Duodenal mucosa (tissue), 2 donors: ENCODE measurements around the gene BBX.
A peak's percentile ranks its signal among the peaks of the same experiment; 100 is the strongest.

ENCODE experiments used
- H3K27ac ChIP-seq: one replicate; pipeline ENCODE4 v1.7.0; 2013; ENCODE audit warnings: low read depth, low read length
- H3K27me3 ChIP-seq, 2 donors: one replicate each; pipeline ENCODE4 v1.7.0; 2013; ENCODE audit warnings: low read length in 2 of 2, control low read depth in 1 of 2; ENCODE audit not compliant: insufficient read depth in 2 of 2, control insufficient read depth in 1 of 2
- H3K36me3 ChIP-seq, 2 donors: one replicate each; pipeline ENCODE4 v1.7.0; 2013; ENCODE audit warnings: low read length in 2 of 2, control low read depth in 1 of 2; ENCODE audit not compliant: insufficient read depth in 2 of 2, control insufficient read depth in 1 of 2
- H3K4me1 ChIP-seq, 2 donors: one replicate each; pipeline ENCODE4 v1.7.0; 2013; ENCODE audit warnings: low read length in 2 of 2, control low read depth in 1 of 2; ENCODE audit not compliant: insufficient read depth in 2 of 2, control insufficient read depth in 1 of 2
- H3K4me3 ChIP-seq, 2 donors: one replicate each; pipeline ENCODE4 v1.7.0; 2013; ENCODE audit warnings: low read length in 2 of 2, low read depth in 1 of 2
- H3K9ac ChIP-seq, 2 donors: one replicate each; pipeline ENCODE4 v1.7.0; 2013; ENCODE audit warnings: low read length in 2 of 2, low read depth in 1 of 2
- H3K9me3 ChIP-seq, 2 donors: one replicate each; pipeline ENCODE4 v1.7.0; 2013; ENCODE audit warnings: low read length in 2 of 2, control low read depth in 1 of 2; ENCODE audit not compliant: control insufficient read depth in 1 of 2

Gene BBX

GRCh38 chr3:107798381-107798780, 275.6 kb downstream of the BBX start:
- Histone ChIP-seq H3K27me3 (no peaks in the 10 kb centered on the region), H3K9me3 (no peaks in the 10 kb centered on the region), H3K9ac (no peak overlapping the region), H3K27ac (no peak overlapping the region), H3K4me1 (peaks cover 8 to 9% of the 10 kb centered on the region in 2 donors), H3K4me3 (no peak overlapping the region), H3K36me3 (peaks cover 20 to 35% of the 10 kb centered on the region in 2 donors)

GRCh38 chr3:107800710-107801109, 277.9 kb downstream of the BBX start:
- no peak overlapping the region for H3K4me3 ChIP-seq
- no peak overlapping the region for H3K27ac ChIP-seq
- H3K9me3 ChIP-seq: no peaks in the 10 kb centered on the region
- H3K9ac ChIP-seq: no peak overlapping the region
- H3K27me3 ChIP-seq: no peaks in the 10 kb centered on the region
- peaks cover 20 to 38% of the 10 kb centered on the region in 2 donors for H3K36me3 ChIP-seq
- peaks cover 8 to 9% of the 10 kb centered on the region in 2 donors for H3K4me1 ChIP-seq

- H3K36me3 ChIP-seq: peaks cover 28 to 51% of the 10 kb centered on the region in 2 donors
- no peak overlapping the region for H3K9ac ChIP-seq
Measured at GRCh38 chr3:107803170-107803569, 280.4 kb downstream of the BBX start.

GRCh38 chr3:107806021-107806420, 283.3 kb downstream of the BBX start:
- no peak overlapping the region for H3K4me3 ChIP-seq
- H3K27me3 ChIP-seq: no peaks in the 10 kb centered on the region
- peaks cover 18 to 43% of the 10 kb centered on the region in 2 donors for H3K36me3 ChIP-seq
- no peaks in the 10 kb centered on the region for H3K9me3 ChIP-seq
- H3K4me1 ChIP-seq: peaks cover 0 to 6% of the 10 kb centered on the region in 2 donors
- H3K27ac ChIP-seq: no peak overlapping the region
- H3K9ac ChIP-seq: no peak overlapping the region

More at GRCh38 chr3:107803170-107803569, 280.4 kb downstream of the BBX start:
- Histone ChIP-seq H3K4me1 (no peaks in the 10 kb centered on the region), H3K27ac (no peak overlapping the region), H3K27me3 (no peaks in the 10 kb centered on the region), H3K4me3 (no peak overlapping the region), H3K9me3 (no peaks in the 10 kb centered on the region)

- Histone ChIP-seq H3K9ac (no peak overlapping the region), H3K27ac (no peak overlapping the region), H3K9me3 (no peaks in the 10 kb centered on the region), H3K4me3 (no peak overlapping the region), H3K27me3 (no peaks in the 10 kb centered on the region), H3K4me1 (peaks cover 0 to 6% of the 10 kb centered on the region in 2 donors), H3K36me3 (peaks cover 15 to 38% of the 10 kb centered on the region in 2 donors)
Measured at GRCh38 chr3:107806536-107806935, 283.8 kb downstream of the BBX start.

GRCh38 chr3:107810171-107811071, 287.7 kb downstream of the BBX start:
- peaks cover 0 to 6% of the 10 kb centered on the region in 2 donors for H3K4me1 ChIP-seq
- peak overlapping the region; percentile 49 to 52 for H3K4me3 ChIP-seq
- H3K9ac ChIP-seq: no peak overlapping the region

GRCh38 chr3:107813026-107813425, 290.3 kb downstream of the BBX start:
- Histone ChIP-seq H3K27me3 (no peaks in the 10 kb centered on the region), H3K9me3 (no peaks in the 10 kb centered on the region), H3K4me1 (peaks cover 0 to 6% of the 10 kb centered on the region in 2 donors), H3K27ac (no peak overlapping the region), H3K36me3 (peaks cover 0 to 3% of the 10 kb centered on the region in 2 donors), H3K9ac (no peak overlapping the region), H3K4me3 (no peak overlapping the region)

More at GRCh38 chr3:107810171-107811071, 287.7 kb downstream of the BBX start:
- H3K36me3 ChIP-seq: peaks cover 8 to 18% of the 10 kb centered on the region in 2 donors
- no peaks in the 10 kb centered on the region for H3K27me3 ChIP-seq
- H3K9me3 ChIP-seq: no peaks in the 10 kb centered on the region
- H3K27ac ChIP-seq: no peak overlapping the region

- Histone ChIP-seq H3K36me3 (no peaks in the 10 kb centered on the region), H3K4me3 (no peak overlapping the region), H3K9me3 (no peaks in the 10 kb centered on the region), H3K27me3 (peaks cover 0 to 3% of the 10 kb centered on the region in 2 donors), H3K27ac (no peak overlapping the region), H3K9ac (no peak overlapping the region), H3K4me1 (no peaks in the 10 kb centered on the region)
Measured at GRCh38 chr3:107816107-107816506, 293.3 kb downstream of the BBX start.

GRCh38 chr3:107817076-107817475, 294.3 kb downstream of the BBX start:
- H3K27ac ChIP-seq: no peak overlapping the region
- no peaks in the 10 kb centered on the region for H3K36me3 ChIP-seq
- H3K27me3 ChIP-seq: peaks cover 0 to 3% of the 10 kb centered on the region in 2 donors
- no peak overlapping the region for H3K9ac ChIP-seq
- H3K4me3 ChIP-seq: no peak overlapping the region
- H3K4me1 ChIP-seq: no peaks in the 10 kb centered on the region
- H3K9me3 ChIP-seq: no peaks in the 10 kb centered on the region

GRCh38 chr3:107818025-107818424, 295.3 kb downstream of the BBX start:
- H3K36me3 ChIP-seq: no peaks in the 10 kb centered on the region
- H3K27me3 ChIP-seq: peaks cover 0 to 3% of the 10 kb centered on the region in 2 donors
- no peak overlapping the region for H3K9ac ChIP-seq
- H3K4me1 ChIP-seq: no peaks in the 10 kb centered on the region
- no peak overlapping the region for H3K4me3 ChIP-seq
- H3K9me3 ChIP-seq: no peaks in the 10 kb centered on the region
- no peak overlapping the region for H3K27ac ChIP-seq
